Eye (tissue), 1 donor: ENCODE measurements around the gene MIDN.

Experiments
- DNase-seq: peaks from one replicate; pipeline ENCODE4 v3.0.0-alpha.2; 2015

The MIDN gene

GRCh38 chr19:1283207-1283916, 35.0 kb downstream of the MIDN start:
- peak; percentile 44 for DNase-seq

GRCh38 chr19:1283917-1284292, 35.5 kb downstream of the MIDN start:
- no peak for DNase-seq

GRCh38 chr19:1284293-1284978, 36.1 kb downstream of the MIDN start:
- DNase-seq: no peak

GRCh38 chr19:1284979-1285736, 36.8 kb downstream of the MIDN start:
- DNase-seq: peak; percentile 71

GRCh38 chr19:1285737-1286360, 37.5 kb downstream of the MIDN start, which contains the start of gene EFNA2:
Gene EFNA2, plus strand, starts transcription at chr19:1285873. Its CDS starts 296 bp downstream, at chr19:1286169.
- DNase-seq: peak; percentile 55

DNA sequence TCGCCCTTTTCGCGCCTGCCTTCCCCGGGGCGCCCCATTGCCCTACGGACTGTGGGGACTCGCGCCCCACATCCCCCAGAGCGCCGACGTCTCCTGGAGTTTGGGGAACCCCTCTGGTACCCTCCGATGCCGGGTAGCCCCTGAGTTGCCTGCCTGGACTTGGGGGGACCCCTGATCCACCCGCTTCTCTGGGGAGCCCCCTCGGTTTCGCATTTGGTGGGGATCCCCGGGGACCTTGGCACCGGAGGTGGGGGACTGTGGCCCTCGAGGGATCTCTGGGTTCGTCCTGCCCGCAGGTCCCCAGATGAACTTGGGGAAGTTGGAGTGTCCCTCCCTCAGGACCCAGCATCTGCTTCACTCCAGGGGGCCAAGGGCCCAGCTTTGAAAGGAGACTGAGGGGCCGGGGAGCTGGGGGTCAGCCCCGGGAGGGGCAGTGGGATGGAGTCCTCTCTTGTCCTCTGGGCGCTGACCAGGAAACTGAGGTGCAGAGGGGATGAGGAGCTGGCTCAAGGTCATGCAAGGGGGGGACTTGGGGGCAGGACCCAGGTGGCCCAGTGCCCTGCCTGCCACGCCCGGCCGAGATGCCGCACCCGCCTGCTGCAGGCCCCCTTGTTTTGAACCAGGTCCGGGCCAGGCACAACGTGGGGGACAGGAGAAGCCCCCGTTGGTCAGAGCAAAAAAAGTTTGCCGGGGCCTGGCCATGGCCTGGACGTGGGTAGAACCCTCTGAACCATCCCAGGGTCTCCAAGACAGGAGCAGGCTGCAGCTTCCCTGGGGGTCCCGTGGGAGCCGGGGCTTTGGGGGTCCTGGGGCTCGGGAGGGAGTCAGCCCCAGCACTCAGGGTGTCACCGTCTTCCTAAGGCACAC, 38.3 kb downstream of the MIDN start:
- DNase-seq: no peak

- DNase-seq: no peak
Measured at GRCh38 chr19:1287354-1288225, 39.2 kb downstream of the MIDN start.

GRCh38 chr19:1288226-1288612, 39.8 kb downstream of the MIDN start:
- DNase-seq: no peak

DNA sequence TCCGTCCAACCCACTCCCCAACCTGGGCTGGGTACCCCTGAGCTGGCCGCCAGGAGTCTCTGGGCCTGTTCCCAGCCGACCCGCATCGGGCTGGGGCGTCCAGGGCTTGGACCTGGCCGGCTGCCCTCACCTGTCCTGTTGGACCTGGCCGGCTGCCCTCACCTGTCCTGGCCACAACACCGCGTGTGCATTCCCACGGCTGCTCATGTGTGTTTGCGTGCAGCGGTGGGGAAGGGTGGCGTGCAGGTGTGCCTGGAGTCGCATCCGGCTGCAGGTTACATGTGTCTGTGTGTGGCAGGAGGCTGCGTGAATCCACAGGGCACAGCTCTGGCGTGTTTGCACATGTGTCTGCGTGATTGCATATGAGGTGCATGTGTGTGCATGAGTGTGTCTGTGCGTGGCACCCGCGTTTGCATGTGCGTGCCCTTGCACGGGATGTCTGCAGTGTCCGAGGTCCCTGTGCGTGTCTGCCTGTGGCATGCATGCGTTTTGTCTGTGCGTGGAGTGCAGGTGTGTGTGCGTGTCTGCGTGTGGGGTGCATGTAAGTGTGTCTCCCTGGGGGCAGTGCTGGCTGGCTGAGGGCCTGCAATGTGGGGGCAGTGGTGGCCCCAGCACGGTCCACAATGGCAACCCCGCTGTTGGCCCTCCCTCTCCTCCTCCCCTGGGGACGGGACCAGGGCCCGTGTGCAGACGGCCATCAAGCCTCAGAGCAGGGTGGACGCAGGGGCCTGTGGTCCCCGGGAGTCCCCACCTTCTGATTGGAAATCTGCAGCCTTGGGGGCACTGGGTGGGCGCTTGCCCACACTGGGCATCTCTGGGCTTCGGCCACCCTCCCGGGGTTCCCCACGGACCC, 40.7 kb downstream of the MIDN start:
- DNase-seq: no peak

- no peak for DNase-seq
Measured at GRCh38 chr19:1289686-1290025, 41.3 kb downstream of the MIDN start.

DNA sequence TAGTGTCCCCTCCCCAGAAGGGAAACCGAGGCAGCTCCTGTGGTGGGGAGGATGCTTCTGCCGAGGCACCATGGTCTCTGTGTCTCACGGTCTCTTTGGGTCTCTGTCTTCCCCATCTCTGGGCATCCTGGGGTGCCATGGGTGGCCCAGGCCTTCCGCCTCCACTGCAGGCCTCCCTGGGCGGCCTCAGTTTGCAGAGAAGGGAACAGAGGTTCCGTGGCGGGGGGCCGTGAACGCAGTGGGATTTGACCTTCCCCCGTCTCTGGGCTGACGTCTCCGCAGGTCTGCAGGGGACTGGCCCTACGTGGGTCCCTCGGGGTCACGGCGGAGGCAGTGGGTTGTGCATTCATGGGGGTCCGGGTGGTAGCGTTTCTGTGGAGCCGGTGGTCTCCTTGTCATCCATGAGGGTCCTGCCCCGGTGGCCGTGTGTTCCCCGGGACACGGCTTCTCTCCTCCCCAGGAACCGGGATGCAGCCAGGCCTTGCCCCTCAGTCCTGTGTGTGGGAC, 41.9 kb downstream of the MIDN start:
- no peak for DNase-seq

GRCh38 chr19:1290703-1291651, 42.6 kb downstream of the MIDN start:
- no peak for DNase-seq

- DNase-seq: no peak
Measured at GRCh38 chr19:1291761-1292418, 43.5 kb downstream of the MIDN start.

DNA sequence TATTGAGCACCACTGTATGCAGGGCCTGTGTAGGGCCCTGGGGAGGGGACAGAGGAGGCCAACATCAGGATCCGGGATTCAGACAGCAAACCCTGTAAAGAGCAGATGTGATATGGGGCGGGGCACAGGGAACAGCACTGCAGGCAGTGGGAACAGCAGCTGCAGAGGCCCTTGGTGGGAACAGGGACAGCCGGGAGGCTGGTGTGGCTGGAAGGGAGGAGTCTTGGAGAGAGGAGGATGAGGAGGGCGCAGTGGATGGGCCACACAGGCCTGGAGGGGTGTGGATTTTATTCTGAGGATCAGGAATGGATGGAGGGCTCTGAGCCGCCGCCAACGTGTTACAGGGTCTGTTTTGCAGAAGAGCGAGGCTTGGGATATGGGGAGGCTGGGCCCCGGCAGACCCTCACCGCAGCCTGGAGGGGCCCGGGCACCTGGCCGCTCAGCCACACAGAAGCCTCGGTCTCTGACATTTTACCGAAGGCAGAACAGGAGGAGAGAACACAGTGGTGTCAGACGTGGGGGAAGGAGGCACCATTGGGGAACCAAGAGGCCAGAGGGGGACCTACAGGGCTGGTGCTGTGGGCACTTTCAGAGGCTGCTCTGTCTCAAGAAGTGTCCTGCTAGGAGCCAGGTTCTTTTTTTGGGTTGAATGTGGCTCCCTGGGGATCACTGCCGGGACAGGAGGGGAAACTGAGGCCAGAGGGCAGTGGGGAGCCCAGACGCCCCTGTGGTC, 44.2 kb downstream of the MIDN start:
- no peak for DNase-seq

- no peak for DNase-seq
Measured at GRCh38 chr19:1293782-1294604, 45.6 kb downstream of the MIDN start.

GRCh38 chr19:1294688-1295087, 46.3 kb downstream of the MIDN start:
- DNase-seq: no peak
